ENCODE data around the gene TMEM163.

DNA sequence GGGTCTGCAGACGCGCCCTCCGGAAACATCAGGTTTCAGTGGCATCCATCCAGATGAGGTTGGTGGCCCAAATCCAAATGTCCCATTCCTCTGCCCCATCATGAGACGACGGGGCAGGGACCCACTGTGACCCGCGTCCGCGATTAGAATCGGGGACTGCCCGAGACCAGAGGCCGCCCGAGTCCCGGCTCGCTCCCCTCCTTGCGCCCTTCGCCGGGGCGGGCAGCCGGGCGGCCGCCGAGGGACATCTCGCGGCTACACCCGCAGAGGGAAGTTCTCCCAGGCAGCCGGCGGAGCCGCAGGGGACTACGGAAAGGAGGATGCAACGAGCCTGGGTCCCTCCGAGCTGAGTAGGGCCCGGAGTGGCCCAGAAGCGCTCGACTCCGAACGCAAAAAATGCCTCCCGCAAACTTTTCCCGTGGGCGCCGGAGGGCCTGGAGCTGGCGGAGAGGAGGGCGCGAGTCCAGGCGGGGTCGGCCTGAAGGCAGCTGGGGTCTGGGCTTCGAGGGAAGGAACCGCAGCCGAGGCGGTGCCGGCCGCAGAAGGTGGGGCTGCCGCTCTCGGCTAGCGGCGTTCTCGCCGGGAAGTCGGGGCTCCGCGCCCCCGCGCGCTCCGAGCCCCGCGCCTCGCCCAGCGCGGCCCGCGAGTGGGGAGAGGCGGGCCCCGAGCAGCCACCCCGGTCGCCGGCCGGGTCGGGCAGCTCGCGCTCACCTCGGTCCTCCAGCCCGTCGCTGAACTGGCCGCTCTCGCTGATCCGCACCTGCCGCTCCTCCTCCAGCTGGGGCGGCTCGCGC is 580 bp downstream of the TMEM163 start:
- TF ChIP-seq, protein P1, sequence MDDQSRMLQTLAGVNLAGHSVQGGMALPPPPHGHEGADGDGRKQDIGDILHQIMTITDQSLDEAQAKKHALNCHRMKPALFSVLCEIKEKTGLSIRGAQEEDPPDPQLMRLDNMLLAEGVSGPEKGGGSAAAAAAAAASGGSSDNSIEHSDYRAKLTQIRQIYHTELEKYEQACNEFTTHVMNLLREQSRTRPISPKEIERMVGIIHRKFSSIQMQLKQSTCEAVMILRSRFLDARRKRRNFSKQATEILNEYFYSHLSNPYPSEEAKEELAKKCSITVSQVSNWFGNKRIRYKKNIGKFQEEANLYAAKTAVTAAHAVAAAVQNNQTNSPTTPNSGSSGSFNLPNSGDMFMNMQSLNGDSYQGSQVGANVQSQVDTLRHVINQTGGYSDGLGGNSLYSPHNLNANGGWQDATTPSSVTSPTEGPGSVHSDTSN (CRISPR knock-in tag; IDR thresholded peaks at IDR 0.05): no peak
- TF ChIP-seq ZNF394 (tag by site-specific recombination; IDR thresholded peaks at IDR 0.05; ENCODE audit: borderline replicate concordance): no peak
- TF ChIP-seq, protein P2, sequence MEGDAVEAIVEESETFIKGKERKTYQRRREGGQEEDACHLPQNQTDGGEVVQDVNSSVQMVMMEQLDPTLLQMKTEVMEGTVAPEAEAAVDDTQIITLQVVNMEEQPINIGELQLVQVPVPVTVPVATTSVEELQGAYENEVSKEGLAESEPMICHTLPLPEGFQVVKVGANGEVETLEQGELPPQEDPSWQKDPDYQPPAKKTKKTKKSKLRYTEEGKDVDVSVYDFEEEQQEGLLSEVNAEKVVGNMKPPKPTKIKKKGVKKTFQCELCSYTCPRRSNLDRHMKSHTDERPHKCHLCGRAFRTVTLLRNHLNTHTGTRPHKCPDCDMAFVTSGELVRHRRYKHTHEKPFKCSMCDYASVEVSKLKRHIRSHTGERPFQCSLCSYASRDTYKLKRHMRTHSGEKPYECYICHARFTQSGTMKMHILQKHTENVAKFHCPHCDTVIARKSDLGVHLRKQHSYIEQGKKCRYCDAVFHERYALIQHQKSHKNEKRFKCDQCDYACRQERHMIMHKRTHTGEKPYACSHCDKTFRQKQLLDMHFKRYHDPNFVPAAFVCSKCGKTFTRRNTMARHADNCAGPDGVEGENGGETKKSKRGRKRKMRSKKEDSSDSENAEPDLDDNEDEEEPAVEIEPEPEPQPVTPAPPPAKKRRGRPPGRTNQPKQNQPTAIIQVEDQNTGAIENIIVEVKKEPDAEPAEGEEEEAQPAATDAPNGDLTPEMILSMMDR (tag by site-specific recombination; IDR thresholded peaks at IDR 0.05): no peak
- TF ChIP-seq, protein P3, sequence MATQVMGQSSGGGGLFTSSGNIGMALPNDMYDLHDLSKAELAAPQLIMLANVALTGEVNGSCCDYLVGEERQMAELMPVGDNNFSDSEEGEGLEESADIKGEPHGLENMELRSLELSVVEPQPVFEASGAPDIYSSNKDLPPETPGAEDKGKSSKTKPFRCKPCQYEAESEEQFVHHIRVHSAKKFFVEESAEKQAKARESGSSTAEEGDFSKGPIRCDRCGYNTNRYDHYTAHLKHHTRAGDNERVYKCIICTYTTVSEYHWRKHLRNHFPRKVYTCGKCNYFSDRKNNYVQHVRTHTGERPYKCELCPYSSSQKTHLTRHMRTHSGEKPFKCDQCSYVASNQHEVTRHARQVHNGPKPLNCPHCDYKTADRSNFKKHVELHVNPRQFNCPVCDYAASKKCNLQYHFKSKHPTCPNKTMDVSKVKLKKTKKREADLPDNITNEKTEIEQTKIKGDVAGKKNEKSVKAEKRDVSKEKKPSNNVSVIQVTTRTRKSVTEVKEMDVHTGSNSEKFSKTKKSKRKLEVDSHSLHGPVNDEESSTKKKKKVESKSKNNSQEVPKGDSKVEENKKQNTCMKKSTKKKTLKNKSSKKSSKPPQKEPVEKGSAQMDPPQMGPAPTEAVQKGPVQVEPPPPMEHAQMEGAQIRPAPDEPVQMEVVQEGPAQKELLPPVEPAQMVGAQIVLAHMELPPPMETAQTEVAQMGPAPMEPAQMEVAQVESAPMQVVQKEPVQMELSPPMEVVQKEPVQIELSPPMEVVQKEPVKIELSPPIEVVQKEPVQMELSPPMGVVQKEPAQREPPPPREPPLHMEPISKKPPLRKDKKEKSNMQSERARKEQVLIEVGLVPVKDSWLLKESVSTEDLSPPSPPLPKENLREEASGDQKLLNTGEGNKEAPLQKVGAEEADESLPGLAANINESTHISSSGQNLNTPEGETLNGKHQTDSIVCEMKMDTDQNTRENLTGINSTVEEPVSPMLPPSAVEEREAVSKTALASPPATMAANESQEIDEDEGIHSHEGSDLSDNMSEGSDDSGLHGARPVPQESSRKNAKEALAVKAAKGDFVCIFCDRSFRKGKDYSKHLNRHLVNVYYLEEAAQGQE (tag by site-specific recombination; IDR thresholded peaks at IDR 0.05): no peak
